ENCODE data around the gene AUTS2.
"Not testable (repeated sequence)": the region's sequence is repeated elsewhere in the genome, so short reads cannot be mapped to it uniquely, and the experiment has no call there.

The AUTS2 gene

DNA sequence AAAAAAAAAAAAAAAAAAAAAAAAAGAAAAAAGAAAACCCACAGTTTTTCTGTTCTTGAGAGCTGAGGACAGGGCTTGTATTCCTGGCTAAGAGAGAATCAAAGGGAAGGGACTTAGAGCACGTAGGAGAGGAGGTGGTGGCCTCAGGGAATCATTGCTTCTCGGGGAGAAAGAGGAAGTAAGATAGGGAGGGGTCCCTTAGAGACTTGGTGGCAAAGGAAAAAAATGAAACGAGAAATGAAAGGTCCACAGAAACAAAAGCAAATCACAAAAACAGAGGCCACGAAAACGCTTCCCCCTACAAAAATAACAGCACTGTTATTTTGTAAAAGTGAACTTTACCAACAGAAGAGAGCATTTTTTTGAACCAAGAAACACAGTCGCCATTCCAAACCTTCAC, 1210.6 kb downstream of the AUTS2 start:
- no peak for TF ChIP-seq ZNF274 (IDR thresholded peaks at IDR 0.05; ENCODE audit: low read depth, low read length)
- H3K4me3 ChIP-seq (ENCODE audit: low read length) = no peak overlapping the region

- H3K4me3 ChIP-seq (ENCODE audit: low read length) = no peak overlapping the region
- TF ChIP-seq ZNF274 (IDR thresholded peaks at IDR 0.05; ENCODE audit: low read depth, low read length) = no peak
Observed at GRCh38 chr7:70810558-70811139, 1212.4 kb downstream of the AUTS2 start.

DNA sequence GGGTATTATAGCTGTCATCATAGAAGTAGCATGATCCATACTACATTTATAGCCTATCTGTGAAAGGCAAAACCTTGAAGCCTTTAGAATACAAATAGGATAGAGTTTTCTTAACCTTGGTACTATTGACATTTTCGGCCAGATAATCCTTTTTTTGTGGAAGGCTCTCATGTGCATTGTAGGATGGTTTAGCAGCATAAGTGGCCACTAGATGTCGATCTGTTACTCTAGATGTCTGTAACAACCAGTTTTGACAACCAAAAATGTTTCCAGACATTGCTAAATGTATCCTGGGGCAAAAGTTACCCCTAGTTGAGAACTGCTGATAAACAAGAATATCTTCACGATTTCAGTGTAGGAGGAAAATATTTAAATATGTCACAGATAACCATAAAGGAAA, 1214.2 kb downstream of the AUTS2 start:
- H3K4me3 ChIP-seq (ENCODE audit: low read length) = no peak overlapping the region
- no peak for TF ChIP-seq ZNF274 (IDR thresholded peaks at IDR 0.05; ENCODE audit: low read depth, low read length)

GRCh38 chr7:70822490-70822889, 1224.2 kb downstream of the AUTS2 start:
- H3K4me3 ChIP-seq (ENCODE audit: low read length) = not testable (repeated sequence)

- no peak for TF ChIP-seq ZNF274 (IDR thresholded peaks at IDR 0.05; ENCODE audit: low read depth, low read length)
- no peak overlapping the region for H3K4me3 ChIP-seq (ENCODE audit: low read length)
Observed at GRCh38 chr7:70829221-70830059, 1231.2 kb downstream of the AUTS2 start.

DNA sequence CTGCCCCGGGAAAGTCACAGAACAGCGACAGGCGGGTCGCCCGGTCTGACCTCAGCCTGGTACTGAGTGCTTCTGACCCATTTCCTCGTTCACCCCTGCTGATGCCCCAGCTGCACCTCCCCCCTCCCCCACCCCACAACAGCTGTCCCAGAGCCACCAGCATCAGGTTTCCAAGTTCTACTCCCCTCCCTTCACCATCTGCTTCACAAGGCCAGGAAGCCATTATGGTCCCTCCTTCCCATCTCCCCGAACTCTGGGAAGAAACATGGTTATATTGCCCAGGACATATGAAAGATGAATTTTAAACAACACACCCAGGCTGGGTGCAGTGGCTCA, 1231.8 kb downstream of the AUTS2 start:
- TF ChIP-seq ZNF274 (IDR thresholded peaks at IDR 0.05; ENCODE audit: low read depth, low read length) = no peak
- H3K4me3 ChIP-seq (ENCODE audit: low read length) = no peak overlapping the region

DNA sequence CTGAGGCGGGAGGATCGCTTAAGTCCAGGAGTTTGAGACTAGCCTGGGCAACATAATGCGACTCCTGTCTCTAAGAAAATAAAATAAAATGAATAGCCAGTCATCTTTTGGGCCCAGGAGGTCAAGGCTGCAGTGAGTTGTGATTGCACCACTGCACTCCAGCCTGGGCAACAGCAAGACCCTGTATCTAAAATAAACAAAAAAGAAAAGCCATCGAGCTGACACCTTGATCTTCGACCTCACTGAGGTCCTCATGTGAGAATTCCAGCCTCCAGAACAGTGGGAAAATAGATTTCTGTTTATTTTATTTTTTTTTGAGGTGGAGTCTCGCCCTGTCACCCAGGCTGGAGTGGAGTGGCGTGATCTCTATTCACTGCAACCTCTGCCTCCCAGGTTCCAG, 1232.2 kb downstream of the AUTS2 start:
- no peak for TF ChIP-seq ZNF274 (IDR thresholded peaks at IDR 0.05; ENCODE audit: low read depth, low read length)
- no peak overlapping the region for H3K4me3 ChIP-seq (ENCODE audit: low read length)

DNA sequence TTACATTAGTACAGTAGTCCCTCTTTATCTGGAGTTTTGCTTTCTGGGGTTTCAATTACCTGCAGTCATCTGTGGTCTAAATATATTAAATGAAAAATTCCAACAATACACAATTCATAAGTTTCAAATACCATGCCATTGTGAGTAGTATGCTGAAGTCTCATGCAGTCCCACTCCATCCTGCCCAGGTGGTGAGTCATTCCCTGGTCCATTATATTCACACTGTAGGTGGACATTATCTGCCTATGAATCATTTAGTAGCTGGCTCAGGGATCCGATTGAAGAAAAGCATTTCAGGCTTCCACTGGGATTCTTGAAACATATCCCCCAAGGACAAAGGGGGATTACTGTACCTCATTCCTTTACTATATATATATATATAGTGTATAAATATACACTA, 1235.5 kb downstream of the AUTS2 start:
- TF ChIP-seq ZNF274 (IDR thresholded peaks at IDR 0.05; ENCODE audit: low read depth, low read length) = no peak
- no peak overlapping the region for H3K4me3 ChIP-seq (ENCODE audit: low read length)

DNA sequence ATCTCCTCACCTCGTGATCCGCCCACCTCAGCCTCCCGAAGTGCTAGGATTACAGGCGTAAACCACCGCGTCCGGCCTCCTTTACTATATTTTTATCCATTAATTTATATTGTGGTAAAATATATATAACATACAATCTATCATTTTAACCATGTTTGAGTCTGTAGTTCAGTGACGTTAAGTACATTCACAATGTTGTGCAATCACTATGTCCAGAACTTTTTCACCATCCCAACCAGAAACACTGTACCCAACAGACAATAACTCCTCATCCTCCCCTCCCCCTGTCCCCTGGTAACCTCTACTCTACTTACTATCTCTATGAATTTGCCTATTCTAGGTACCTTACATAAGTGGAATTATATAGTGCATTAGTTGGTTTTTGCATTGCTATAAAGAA, 1236.1 kb downstream of the AUTS2 start:
- TF ChIP-seq ZNF274 (IDR thresholded peaks at IDR 0.05; ENCODE audit: low read depth, low read length) = no peak

DNA sequence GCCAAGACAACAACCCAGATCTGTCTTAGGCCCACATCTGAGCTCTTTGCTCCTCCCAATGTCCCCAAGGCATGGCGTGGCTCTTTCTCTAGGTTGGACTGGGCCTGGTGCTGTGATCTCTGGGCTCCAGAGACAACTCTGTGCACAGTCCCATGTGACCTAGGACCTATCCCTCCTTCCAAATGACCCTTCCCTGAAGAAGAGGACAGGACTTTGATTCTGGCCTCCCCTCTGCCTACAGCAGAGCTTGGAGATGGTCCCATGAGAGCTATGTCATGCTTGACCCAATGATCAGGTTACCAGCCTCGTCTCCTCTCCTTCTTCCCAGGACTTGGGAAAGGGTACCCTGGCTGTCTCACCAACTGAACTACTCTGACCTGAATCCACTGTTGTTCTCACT, 1237.4 kb downstream of the AUTS2 start:
- H3K4me3 ChIP-seq (ENCODE audit: low read length) = no peak overlapping the region
- no peak for TF ChIP-seq ZNF274 (IDR thresholded peaks at IDR 0.05; ENCODE audit: low read depth, low read length)

More for the DNA sequence above, 1236.1 kb downstream of the AUTS2 start:
- H3K4me3 ChIP-seq (ENCODE audit: low read length) = no peak overlapping the region

DNA sequence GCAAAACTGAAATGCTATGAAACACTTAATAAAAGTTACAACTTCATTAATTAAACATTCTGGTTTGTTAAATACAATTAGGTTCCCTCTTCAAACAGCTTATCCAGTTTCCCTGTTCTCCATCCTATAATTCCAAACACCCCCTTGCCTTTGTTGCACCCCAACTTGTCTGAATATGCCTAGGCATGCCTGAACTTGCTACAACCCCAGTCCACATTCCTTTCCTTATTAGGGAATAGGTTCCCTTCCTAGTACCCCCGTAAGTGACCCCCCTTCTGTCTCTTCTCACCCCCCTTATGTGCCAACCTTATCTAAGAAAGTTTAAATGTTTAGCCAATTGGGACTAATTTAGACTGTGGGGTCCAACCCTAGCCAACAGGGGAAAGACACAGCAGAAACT, 1238.0 kb downstream of the AUTS2 start:
- no peak overlapping the region for H3K4me3 ChIP-seq (ENCODE audit: low read length)
- no peak for TF ChIP-seq ZNF274 (IDR thresholded peaks at IDR 0.05; ENCODE audit: low read depth, low read length)

GRCh38 chr7:70836946-70837345, 1238.7 kb downstream of the AUTS2 start:
- no peak for TF ChIP-seq ZNF274 (IDR thresholded peaks at IDR 0.05; ENCODE audit: low read depth, low read length)
- no peak overlapping the region for H3K4me3 ChIP-seq (ENCODE audit: low read length)

DNA sequence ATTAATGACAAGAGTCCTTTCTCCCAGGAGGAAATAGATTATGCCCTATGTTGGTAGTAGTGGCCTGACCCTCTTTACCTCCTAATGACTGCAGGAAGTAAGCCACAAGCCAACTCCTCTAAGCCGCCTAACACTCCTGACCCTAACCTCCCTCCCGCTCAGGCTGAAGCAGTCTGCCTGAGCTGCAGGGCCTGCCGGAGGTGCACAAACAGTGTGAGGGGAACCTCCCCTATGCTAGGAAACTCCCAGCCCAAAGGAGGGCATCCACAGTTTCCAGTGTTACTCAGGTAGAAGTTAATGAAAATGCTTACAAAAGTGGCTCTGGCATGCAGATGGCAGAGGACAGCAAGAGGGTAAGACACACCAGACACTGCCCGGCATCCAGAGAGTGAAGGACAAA, 1239.3 kb downstream of the AUTS2 start:
- TF ChIP-seq ZNF274 (IDR thresholded peaks at IDR 0.05; ENCODE audit: low read depth, low read length) = no peak

DNA sequence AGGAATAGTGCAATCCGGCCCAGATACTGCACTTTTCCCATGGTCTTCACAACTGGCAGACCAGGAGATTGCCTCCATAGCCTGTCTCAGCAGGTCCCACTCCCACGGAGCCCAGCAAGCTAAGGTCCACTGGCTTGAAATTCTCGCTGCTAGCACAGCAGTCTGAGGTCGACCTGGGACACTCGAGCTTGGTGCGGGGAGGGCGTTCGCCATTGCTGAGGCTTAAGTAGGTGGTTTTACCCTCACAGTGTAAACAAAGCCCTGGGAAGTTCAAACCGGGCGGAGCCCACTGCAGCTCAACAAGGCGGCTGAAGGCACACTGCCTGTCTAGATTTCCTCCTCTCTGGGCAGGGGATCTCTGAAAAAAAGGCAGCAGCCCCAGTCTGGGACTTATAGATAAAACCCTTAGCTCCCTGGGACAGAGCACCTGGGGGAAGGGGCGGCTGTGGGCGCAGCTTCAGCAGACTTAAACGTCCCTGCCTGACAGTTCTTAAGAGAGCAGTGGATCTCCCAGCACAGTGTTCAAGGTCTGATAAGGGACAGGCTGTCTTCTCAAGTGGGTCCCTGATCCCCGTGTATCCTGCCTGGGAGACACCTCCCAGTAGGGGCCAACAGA, 1240.1 kb downstream of the AUTS2 start:
- no peak for TF ChIP-seq ZNF274 (IDR thresholded peaks at IDR 0.05; ENCODE audit: low read depth, low read length)
- no peak overlapping the region for H3K4me3 ChIP-seq (ENCODE audit: low read length)

More for the DNA sequence above, 1239.3 kb downstream of the AUTS2 start:
- H3K4me3 ChIP-seq (ENCODE audit: low read length) = no peak overlapping the region

All from GM08714 (cell line).